Psoas muscle (tissue), 8 donors: ENCODE data around the gene CNST. TPM values are rescaled to one million over a fixed set of nuclear protein-coding genes. Genes with fewer than 3 reads are reported as not detected.
"Not testable (repeated sequence)": the region's sequence is repeated elsewhere in the genome, so short reads cannot be mapped to it uniquely, and the experiment has no call there.

Experiments used
- ATAC-seq, 4 donors: fragments of 200-7000 bp; cut with Tn5 transposase; one replicate each; pipeline ENCODE4 v1.9.1; 2020; ENCODE audit warnings: moderate library complexity in 3 of 4, mild to moderate bottlenecking in 2 of 4
- DNase-seq, 2 donors: peaks; one replicate each; pipeline ENCODE4 v3.0.0-alpha.2; 2020
- H3K27ac ChIP-seq: fragments of 200-600 bp; one replicate; pipeline ENCODE4 v1.8.0; 2022
- H3K27me3 ChIP-seq, 3 donors: fragments of 200-600 bp in 1 of 3; one replicate each; pipeline versions ENCODE4 v1.6.1 to v1.8.0; 2013 to 2022; ENCODE audit warnings: low read length in 2 of 3, mild to moderate bottlenecking in 2 of 3, moderate library complexity in 1 of 3; ENCODE audit not compliant: insufficient read depth in 3 of 3
- H3K36me3 ChIP-seq, 2 donors: fragments of 200-600 bp in 1 of 2; one replicate each; pipeline versions ENCODE4 v1.6.1 to v1.8.0; 2013 to 2022; ENCODE audit warnings: low read depth in 1 of 2, mild to moderate bottlenecking in 1 of 2, moderate library complexity in 1 of 2; ENCODE audit not compliant: insufficient read depth in 1 of 2
- H3K4me1 ChIP-seq: fragments of 200-600 bp; one replicate; pipeline ENCODE4 v1.8.0; 2022
- H3K4me3 ChIP-seq: fragments of 200-600 bp; one replicate; pipeline ENCODE4 v1.8.0; 2022; ENCODE audit warnings: mild to moderate bottlenecking
- H3K9me3 ChIP-seq: fragments of 200-600 bp; one replicate; pipeline ENCODE4 v1.8.0; 2022
- WGBS, 3 donors: extraction: QIAGEN DNeasy Blood & Tissue Kit; methylation state at CpG; one replicate each; pipeline versions ENCODE4 v1.1.6 to v1.1.7; 2013; 5-methylcytosine and 5-hydroxymethylcytosine counted together
- intact Hi-C, 2 donors: fragments of 100-400 bp; cut with DNase I; formaldehyde crosslinking; loops; one replicate each; pipeline versions ENCODE4 v1.11.0 to v1.14.2; 2022
- polyA plus RNA-seq, 3 donors: library from polyadenylated mRNA; stranded (reverse); fragments of 200-250 nt; gene quantifications; one replicate each; pipeline ENCODE4 v1.2.3, GENCODE V29; 2013
- total RNA-seq, 4 donors: library from RNA; stranded (reverse); fragmentation: NEBNext Ultra II Directional in 2 of 4; extraction: Animal tissue kit (Norgen Biotek cat#: 25700) in 2 of 4; gene quantifications; one replicate each; pipeline versions ENCODE4 v1.2.1 to v1.2.4, GENCODE V29; 2021 to 2023
- TF ChIP-seq, protein P1 (sequence below): fragments of 200-600 bp; IDR thresholded peaks from one replicate; pipeline ENCODE4 v1.8.0; 2022; ENCODE audit warnings: antibody characterized with exemption
- donor health status: healthy with polysubstance abuse.
- donor health status: DM: no; HTN: no; CAD: no; lungs with moderate emphysema.
- donor health status: Bipolar disorder and iron deficiency.
- donor health status: healthy.
- donor health status: DM: yes; HTN: yes; CAD: no.
- donor health status: DM: no; HTN: no; CAD: no.
- donor health status: DM: no; HTN: no; CAD: no.
- donor health status: DM: yes; HTN: yes; CAD: no.

The CNST gene
- total and polyA plus RNA-seq, 7 donors, result 9.7 to 64.8 (median 19.5) TPM

DNA sequence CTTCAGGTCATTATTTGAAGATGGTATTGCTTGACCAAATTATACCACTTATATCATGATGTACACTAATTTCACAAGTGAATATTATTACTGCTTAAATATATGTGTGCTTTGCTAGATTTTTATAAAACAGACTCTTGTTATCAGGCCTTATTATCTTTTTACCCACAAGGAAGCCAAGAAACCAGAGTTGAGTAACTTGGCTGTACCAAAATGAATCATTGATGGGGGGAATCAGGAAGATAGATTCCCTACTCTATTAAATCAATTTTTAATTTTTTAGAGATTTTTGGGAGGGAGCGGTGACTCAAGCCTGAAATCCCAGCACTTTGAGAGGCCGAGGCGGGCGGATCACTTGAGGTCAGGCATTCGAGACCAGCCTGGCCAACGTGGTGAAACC, 141.9 kb downstream of the CNST start:
- DNase-seq, result no peak
- WGBS, 3 donors, result 71 to 86% (median 72%) methylated on average over 6 of the region's 6 CpGs
- no peak for ATAC-seq
- Histone ChIP-seq H3K4me3 (no peak overlapping the region), H3K36me3 (no peaks in the 10 kb centered on the region), H3K27ac (no peak overlapping the region), H3K9me3 (no peaks in the 10 kb centered on the region), H3K27me3 (no peaks in the 10 kb centered on the region), H3K4me1 (no peaks in the 10 kb centered on the region)
- intact Hi-C loops, result loop anchor here in 1 of 2 donors (10.0 kb wide), 1 partner anchor 1893 kb away; no protein-coding TSS in a partner anchor
- TF ChIP-seq, protein P1, sequence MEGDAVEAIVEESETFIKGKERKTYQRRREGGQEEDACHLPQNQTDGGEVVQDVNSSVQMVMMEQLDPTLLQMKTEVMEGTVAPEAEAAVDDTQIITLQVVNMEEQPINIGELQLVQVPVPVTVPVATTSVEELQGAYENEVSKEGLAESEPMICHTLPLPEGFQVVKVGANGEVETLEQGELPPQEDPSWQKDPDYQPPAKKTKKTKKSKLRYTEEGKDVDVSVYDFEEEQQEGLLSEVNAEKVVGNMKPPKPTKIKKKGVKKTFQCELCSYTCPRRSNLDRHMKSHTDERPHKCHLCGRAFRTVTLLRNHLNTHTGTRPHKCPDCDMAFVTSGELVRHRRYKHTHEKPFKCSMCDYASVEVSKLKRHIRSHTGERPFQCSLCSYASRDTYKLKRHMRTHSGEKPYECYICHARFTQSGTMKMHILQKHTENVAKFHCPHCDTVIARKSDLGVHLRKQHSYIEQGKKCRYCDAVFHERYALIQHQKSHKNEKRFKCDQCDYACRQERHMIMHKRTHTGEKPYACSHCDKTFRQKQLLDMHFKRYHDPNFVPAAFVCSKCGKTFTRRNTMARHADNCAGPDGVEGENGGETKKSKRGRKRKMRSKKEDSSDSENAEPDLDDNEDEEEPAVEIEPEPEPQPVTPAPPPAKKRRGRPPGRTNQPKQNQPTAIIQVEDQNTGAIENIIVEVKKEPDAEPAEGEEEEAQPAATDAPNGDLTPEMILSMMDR, result no peak

- no peaks in the 10 kb centered on the region for H3K4me1 ChIP-seq
- no peaks in the 10 kb centered on the region for H3K9me3 ChIP-seq
- TF ChIP-seq, protein P1, result no peak
- no peak for DNase-seq
- no peaks in the 10 kb centered on the region for H3K27me3 ChIP-seq
- no peaks in the 10 kb centered on the region for H3K36me3 ChIP-seq
- no peak overlapping the region for H3K4me3 ChIP-seq
- intact Hi-C loops, result loop anchor here in 1 of 2 donors (10.0 kb wide), 1 partner anchor 1894 kb away; no protein-coding TSS in a partner anchor
- no peak for ATAC-seq
- WGBS, 3 donors, result 91 to 93% (median 92%) methylated on average over 4 of the region's 4 CpGs
- no peak overlapping the region for H3K27ac ChIP-seq
Observed at GRCh38 chr1:246709196-246709595, 142.9 kb downstream of the CNST start.

DNA sequence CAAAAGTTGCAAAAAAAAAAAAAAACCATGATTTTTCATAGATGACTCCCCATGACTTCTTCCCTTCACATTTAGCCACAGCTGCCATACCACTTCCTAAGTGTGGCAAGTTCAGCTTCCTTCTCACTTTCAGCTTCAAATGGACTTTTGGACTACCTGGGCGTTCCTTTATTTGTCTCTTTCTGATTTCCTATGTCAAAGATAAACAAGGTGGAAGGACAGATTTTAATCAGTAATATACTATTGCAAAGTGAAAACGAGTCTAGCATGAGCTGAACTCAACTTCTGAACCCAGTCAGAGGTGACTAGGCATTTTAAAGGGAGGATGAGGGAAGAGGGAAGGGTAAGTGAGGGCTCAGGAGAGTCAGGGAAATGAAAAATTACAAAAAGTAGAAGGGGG, 143.6 kb downstream of the CNST start:
- no peaks in the 10 kb centered on the region for H3K4me1 ChIP-seq
- WGBS, 3 donors, result 50 to 54% (median 52%) methylated on average over 2 of the region's 2 CpGs
- H3K27ac ChIP-seq, result no peak overlapping the region
- TF ChIP-seq, protein P1, result no peak
- H3K36me3 ChIP-seq, result no peaks in the 10 kb centered on the region
- DNase-seq, result no peak
- no peak for ATAC-seq
- intact Hi-C loops, result loop anchor here in 1 of 2 donors (10.0 kb wide), 1 partner anchor 1895 kb away; no protein-coding TSS in a partner anchor
- H3K9me3 ChIP-seq, result no peaks in the 10 kb centered on the region
- H3K27me3 ChIP-seq, result no peaks in the 10 kb centered on the region
- no peak overlapping the region for H3K4me3 ChIP-seq

GRCh38 chr1:246711548-246712003, 145.3 kb downstream of the CNST start:
- intact Hi-C loops, result no loop called here
- no peaks in the 10 kb centered on the region for H3K27me3 ChIP-seq
- DNase-seq (no peak), ATAC-seq (no peak)
- H3K9me3 ChIP-seq, result no peaks in the 10 kb centered on the region
- no peaks in the 10 kb centered on the region for H3K36me3 ChIP-seq
- 73 to 83% (median 74%) methylated on average over 3 of the region's 3 CpGs for WGBS, 3 donors
- TF ChIP-seq, protein P1, result no peak
- no peaks in the 10 kb centered on the region for H3K4me1 ChIP-seq
- H3K27ac ChIP-seq, result no peak overlapping the region
- H3K4me3 ChIP-seq, result no peak overlapping the region

GRCh38 chr1:246712428-246712827, 146.2 kb downstream of the CNST start:
- H3K9me3 ChIP-seq, intact Hi-C loops, H3K4me3 ChIP-seq, H3K36me3 ChIP-seq, ATAC-seq, H3K4me1 ChIP-seq, DNase-seq, H3K27ac ChIP-seq, H3K27me3 ChIP-seq: not testable (repeated sequence)
- WGBS, 3 donors, result 87 to 91% (median 89%) methylated on average over 5 of the region's 5 CpGs

Other genes starting within 250 kb of the CNST start
- 1 to 10 TPM; 4.9 to 6.4 (median 5.8) TPM for gene SMYD3, start 59.2 kb upstream of the CNST start, total RNA-seq
- gene SMYD3, start 59.2 kb upstream of the CNST start, polyA plus RNA-seq, result 1 to 10 TPM; 2.9 to 4.2 (median 3.7) TPM
- 10 to 100 TPM; 12.8 to 19.3 (median 15.0) TPM for gene TFB2M, start 195 bp upstream of the CNST start, total RNA-seq
- gene TFB2M, start 195 bp upstream of the CNST start, polyA plus RNA-seq, result 10 to 100 TPM; 20.1 to 39.0 (median 23.2) TPM
- 10 to 100 TPM; 22.6 to 41.8 (median 38.5) TPM for gene SCCPDH, start 158.0 kb downstream of the CNST start, total RNA-seq
- 10 to 100 TPM; 28.3 to 50.8 (median 44.3) TPM for gene SCCPDH, start 158.0 kb downstream of the CNST start, polyA plus RNA-seq